Measurements from ENCODE around the gene CCNL2.

Gene CCNL2

DNA sequence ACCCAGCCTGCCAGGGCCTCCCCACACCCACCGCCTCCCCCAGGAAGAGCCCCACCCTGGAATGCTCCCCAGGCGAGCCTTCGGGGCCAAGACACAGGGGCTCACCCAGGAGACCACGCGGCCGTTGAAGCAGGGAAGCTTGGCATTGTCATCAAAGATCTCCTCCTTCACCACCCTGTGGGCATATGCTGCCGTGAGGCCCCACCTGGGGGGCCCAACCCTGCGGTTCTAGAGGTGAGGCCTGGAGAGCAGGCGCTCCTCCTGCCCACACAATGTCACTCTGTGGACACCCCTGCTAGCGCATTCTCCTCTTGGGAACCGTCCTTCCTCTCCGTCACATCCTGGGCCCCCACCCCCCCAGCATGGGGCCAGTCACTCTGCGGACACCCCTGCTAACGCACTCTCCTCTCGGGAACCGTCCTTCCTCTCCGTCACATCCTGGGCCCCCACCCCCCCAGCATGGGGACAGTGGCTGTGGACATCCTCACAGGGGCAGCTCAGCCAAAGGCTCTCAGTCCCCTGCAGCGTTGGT lies 56.5 kb downstream of the CCNL2 start:
- DNase-seq (ENCODE audit: low read depth in 2 of 2): no peak

DNA sequence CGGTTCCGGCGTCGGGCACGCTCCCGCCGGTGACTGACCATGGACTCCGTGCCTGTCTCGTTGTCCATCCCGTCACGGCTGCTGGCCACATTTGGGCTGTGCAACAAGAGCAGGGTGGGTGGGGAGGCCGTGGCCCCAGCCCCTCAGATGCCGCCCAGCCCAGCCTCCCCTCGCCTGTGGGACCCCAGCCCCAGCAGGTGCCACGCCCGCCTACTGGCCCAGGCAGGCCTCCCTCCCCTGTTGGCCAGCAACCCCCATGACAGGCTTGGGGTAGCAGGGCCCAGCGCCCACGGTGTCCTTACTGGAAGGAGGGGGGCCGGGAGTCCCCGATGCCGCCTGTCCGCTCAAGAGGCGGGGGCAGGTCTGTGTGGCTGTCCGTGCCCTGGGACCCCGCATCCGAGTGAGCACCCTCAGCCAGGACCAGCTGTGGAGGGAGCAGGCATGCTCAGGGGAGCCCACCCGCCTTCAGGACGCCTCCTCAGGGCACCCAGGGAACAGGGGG lies 57.0 kb downstream of the CCNL2 start:
- no peak for DNase-seq (ENCODE audit: low read depth in 2 of 2)

DNA sequence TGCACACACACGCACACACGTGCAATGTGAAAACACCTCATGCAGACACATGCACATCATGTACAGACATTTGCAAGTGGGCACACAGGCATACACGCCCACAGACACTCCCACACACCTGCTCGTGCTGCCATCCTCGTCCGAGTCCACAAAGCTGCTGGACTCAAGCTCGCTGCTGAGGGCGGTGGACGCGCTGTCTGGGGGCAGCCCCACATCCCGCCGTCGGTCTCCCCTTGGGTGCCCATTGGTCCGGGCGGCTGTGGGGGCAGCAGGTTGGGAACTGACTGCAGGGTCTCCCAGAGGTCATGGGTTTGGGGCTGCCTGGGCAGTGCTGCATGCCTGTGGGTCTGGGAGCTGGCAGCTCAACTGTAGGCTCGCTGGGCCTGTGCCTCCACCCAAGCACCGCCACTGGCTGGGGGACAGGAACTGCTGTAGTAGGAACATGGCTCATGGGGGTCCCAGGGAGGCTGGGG lies 57.5 kb downstream of the CCNL2 start:
- no peak for DNase-seq (ENCODE audit: low read depth in 2 of 2)

DNA sequence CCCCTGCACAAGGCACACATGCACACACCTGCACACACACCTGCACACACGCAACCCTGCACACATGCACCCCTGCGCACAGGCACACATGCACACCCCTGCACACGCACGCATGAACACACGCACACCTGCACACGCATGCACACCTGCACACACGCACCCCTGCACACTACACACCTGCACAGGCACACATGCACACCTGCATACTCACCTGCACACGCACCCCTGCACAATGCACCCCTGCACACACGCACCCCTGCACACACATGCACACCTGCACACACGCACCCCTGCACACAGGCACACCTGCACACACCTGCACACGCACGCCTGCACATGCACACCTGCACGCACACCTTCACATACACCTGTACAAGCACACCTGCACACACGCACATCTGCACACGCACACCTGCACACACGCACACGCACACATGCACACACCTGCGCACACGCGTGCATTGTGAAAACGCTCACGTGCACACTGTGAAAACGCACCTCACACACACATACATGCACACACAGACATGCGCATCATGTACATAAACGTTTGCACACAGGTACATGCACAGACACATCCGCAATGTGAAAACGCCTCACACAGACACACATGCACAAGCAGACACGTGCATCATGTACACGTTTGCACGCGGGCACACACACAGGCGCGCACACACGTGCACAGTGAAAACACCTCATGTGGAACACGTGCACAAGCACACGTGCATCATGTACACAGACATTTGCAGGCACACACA lies 58.2 kb downstream of the CCNL2 start:
- no peak for DNase-seq (ENCODE audit: low read depth in 2 of 2)

DNA sequence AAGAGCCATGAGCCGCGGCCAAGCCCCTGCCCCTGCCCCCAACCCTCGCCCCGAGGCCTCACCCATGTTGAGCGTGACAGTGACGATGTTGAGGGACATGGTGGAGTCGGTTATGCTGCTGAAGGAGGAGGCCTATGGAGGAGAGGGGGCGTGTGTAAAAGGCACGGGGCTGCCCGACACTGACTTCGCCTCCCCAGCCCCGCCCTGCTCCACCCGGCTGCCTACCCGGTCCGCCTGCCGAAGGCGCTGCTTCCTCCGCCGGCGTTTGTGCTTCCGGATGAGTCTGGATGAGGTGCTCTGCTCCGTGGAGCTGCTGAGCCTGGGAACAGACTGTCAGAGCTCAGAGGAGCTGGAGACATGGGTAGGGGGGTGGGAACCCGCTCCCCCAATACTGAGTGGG lies 59.0 kb downstream of the CCNL2 start:
- DNase-seq (ENCODE audit: low read depth in 2 of 2): no peak

DNA sequence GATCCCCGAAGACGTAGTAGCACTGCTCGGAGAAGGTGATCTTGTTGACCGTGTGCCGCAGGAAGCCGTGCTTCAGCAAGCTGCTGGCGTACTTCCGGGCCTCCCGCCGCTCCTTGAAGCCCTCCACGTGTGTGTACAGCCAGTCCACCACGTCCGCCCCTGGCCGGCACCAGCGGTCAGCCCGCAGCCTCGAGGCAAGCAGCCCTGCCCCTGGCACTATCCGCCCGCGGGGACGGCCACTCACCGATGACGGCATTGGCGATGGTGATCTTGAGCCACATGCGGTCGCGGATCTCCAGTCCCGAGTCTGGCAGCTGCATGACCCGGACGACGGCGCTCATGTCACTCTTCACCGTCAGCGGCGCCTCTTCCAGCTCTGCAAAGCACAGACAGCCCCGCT lies 60.9 kb downstream of the CCNL2 start:
- DNase-seq (ENCODE audit: low read depth in 2 of 2): no peak

DNA sequence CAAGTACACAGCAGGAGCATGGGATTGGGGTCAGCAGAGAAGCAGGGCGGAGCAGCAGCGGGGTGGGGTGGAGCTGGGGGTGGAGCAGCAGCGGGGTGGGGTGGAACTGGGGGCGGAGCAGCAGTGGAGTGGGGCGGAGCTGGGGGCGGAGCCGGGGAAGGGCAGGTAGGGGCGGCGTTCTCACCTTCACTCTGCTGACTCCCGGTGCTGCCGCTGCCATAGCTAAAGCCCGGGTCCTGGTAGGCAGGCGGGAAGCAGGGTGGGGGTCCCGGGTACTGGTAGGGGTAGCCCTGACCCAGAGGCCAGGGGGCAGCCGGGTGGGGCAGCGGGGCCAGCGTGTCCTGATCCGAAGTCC lies 61.4 kb downstream of the CCNL2 start:
- no peak for DNase-seq (ENCODE audit: low read depth in 2 of 2)

DNA sequence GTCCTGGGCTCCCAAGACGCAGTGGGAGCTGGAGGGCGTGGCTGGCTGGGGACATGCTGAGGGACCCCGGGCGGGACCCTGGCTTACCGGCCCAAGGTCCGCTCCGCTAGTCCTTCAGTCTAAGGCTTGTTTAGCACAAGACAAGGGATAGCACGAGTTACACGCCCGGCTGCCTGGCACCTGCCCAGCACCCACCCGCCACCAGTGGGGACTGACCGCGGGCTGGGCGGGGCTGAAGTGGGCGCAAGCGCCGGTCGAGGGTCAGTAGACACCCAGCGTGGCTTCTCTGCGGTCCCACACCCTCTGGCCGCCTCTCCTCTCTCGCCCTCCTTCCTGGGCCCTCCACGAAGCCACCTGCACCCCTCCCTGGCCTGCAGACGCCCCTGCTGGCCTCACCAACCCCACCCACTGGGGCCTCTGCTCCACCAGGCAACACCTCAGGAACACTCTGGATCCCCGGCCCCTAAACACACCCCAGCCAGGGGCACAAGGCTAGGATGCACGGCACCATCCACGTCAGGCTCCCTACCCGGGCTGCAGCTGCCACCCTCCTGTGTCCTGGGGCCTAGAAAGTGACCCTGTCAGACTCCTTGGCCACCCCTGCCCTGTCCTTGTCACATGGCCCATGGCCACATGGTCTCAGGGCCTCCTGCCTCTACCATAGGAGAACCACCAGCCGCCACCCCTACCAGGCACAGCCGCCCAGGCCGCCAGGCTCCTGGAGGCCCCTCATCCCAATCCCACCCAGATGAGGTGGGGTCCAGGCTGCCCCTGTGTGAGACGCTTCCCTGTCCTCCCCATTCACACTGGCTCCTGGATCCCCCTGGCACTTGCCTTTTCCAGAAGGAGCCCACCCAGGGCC lies 62.0 kb downstream of the CCNL2 start:
- no peak for DNase-seq (ENCODE audit: low read depth in 2 of 2)

DNA sequence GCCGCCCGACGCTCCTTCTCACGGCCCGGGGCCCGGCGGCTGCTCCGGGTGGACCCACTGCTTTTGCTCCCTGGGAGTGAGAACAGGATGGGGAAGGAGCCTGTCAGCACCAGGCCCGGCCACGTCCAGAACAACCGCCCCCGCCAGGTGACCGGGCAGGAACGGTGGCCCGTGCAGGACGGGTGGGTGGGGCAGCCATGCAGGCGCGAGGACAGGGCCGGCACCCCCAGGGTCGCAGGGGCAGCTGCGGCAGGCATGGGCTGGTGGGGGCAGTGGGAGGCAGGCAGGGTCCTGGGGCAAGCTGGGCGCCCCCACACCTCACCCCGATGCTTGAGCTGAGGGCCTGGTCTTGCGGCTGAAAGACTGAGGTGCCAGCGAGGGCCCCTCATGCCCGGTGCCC lies 62.7 kb downstream of the CCNL2 start:
- DNase-seq (ENCODE audit: low read depth in 2 of 2): no peak

DNA sequence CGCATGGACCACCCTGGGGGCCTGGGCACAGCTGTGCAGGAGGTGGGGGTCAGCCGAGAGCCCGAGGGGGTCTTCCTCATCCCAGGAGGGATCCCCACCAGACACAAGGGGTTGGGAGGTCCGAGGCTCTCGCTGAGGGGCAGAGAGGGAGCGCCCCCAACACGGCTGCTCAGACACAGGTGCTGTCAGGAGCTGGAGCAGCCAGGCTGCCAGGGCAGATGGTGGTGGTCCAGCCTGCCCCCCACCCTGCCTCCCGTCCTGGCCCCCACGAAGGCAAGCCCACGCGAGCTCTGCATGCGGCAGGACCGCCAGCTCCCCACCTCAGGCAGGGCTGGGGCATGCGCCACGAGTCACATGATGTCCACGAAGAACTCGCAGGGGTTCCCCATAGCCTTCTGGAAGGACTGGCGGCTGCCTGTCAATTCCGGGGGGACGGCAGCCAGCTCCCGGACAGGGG lies 63.3 kb downstream of the CCNL2 start:
- DNase-seq (ENCODE audit: low read depth in 2 of 2): no peak
